HepG2 (cell line): ENCODE measurements around the gene FOXA1. TPM values are rescaled to one million over a fixed set of nuclear protein-coding genes. Genes with fewer than 3 reads are reported as not detected.

ENCODE experiments used
- ATAC-seq: fragments of 200-7000 bp; cut with Tn5 transposase; 3 replicates; pipeline ENCODE4 v1.9.1; 2020; ENCODE audit warnings: mild to moderate bottlenecking, moderate library complexity
- BruUV-seq: library from RNA; stranded (reverse); fragments of 400-500 nt; replicated peaks from 2 replicates; lab custom pipeline; 2021; lab: Mats Ljungman, UMichigan
- CTCF ChIA-PET: fragments of 300-600 bp; formaldehyde crosslinking; extraction: SDS; loops from one replicate; lab custom pipeline; 2021; ENCODE audit warnings: low total read pairs, inconsistent platforms, low intra/inter-chr PET ratio; lab: Yijun Ruan, JAX
- POLR2A ChIA-PET: fragments of 350-600 bp; sonication (Branson Sonifier 250); formaldehyde crosslinking; loops from one replicate; lab custom pipeline; 2020; ENCODE audit warnings: antibody characterized with exemption, inconsistent platforms; lab: Yijun Ruan, JAX
- DNase-seq: peaks from one replicate; pipeline ENCODE4 v3.0.0-alpha.2; 2015; ENCODE audit warnings: low spot score
- FAIRE-seq: peaks from 3 replicates; lab custom pipeline; 2011; peaks lifted over from hg19 to GRCh38; lab: Jason Lieb, UNC
- H2AFZ ChIP-seq: one replicate; pipeline ENCODE4 v1.6.1; 2011; ENCODE audit warnings: low read length, inconsistent platforms
- H3K27ac ChIP-seq: fragments of 300-600 bp; 3 replicates; pipeline ENCODE4 v1.8.0; 2011; ENCODE audit warnings: mixed run types, mild to moderate bottlenecking, mixed read lengths, low read length, inconsistent platforms; ENCODE audit not compliant: insufficient read depth; ENCODE audit errors: extremely low read length
- H3K27me3 ChIP-seq, 2 experiments: fragments of 200-600 bp in 1 of 2; 2 replicates in 1 of 2; 3 replicates in 1 of 2; pipeline versions ENCODE4 v1.6.0 to v1.8.0; 2011; ENCODE audit warnings: low read length in 2 of 2, mild to moderate bottlenecking in 2 of 2, moderate library complexity in 2 of 2, inconsistent platforms in 1 of 2; ENCODE audit not compliant: insufficient read depth in 2 of 2, control insufficient read depth in 1 of 2
- H3K36me3 ChIP-seq, 2 experiments: fragments of 200-600 bp in 1 of 2; replicated peaks in 1 of 2; 2 replicates in 1 of 2; 3 replicates in 1 of 2; pipeline versions ENCODE4 v1.5.1 to v1.8.0; 2011; ENCODE audit warnings: low read length in 2 of 2, inconsistent platforms in 1 of 2; ENCODE audit not compliant: insufficient read depth in 2 of 2, control insufficient read depth in 1 of 2
- H3K4me1 ChIP-seq: 2 replicates; pipeline ENCODE4 v1.5.1; 2012; ENCODE audit warnings: low read length, inconsistent platforms; ENCODE audit not compliant: insufficient read depth
- H3K4me2 ChIP-seq: 2 replicates; pipeline ENCODE4 v1.6.0; 2011; ENCODE audit warnings: low read depth, low read length, inconsistent platforms
- H3K4me3 ChIP-seq, 3 experiments: fragments of 200-600 bp in 1 of 3; sonication (generic), shearing (Covaris generic) in 1 of 3; replicated peaks in 1 of 3; 2 replicates each; pipeline ENCODE4 v1.5.1; 2011 to 2016; ENCODE audit warnings: low read length in 3 of 3, inconsistent platforms in 2 of 3, low read depth in 2 of 3, mild to moderate bottlenecking in 2 of 3, control low read depth in 1 of 3, mixed read lengths in 1 of 3; ENCODE audit not compliant: insufficient read depth in 1 of 3
- H3K79me2 ChIP-seq: one replicate; pipeline ENCODE4 v1.6.1; 2011; ENCODE audit warnings: low read length, inconsistent platforms; ENCODE audit not compliant: insufficient read depth
- H3K9ac ChIP-seq: 2 replicates; pipeline ENCODE4 v1.6.0; 2011; ENCODE audit warnings: mild to moderate bottlenecking, low read depth, low read length, inconsistent platforms; ENCODE audit not compliant: insufficient read depth
- H3K9me3 ChIP-seq: 2 replicates; pipeline ENCODE4 v1.5.1; 2012; ENCODE audit warnings: mild to moderate bottlenecking, low read length
- H4K20me1 ChIP-seq: 2 replicates; pipeline ENCODE4 v1.6.0; 2011; ENCODE audit warnings: inconsistent platforms, mild to moderate bottlenecking, low read length, moderate library complexity; ENCODE audit not compliant: insufficient read depth
- HNF4G ChIP-seq, 2 experiments: sonication (generic) in 1 of 2; formaldehyde crosslinking in 1 of 2; IDR thresholded peaks; 2 replicates each; pipeline versions ENCODE4 v1.4.0 to v1.6.1; 2011 to 2020; ENCODE audit warnings: borderline replicate concordance in 2 of 2, low read depth in 2 of 2, mild to moderate bottlenecking in 2 of 2, low read length in 1 of 2, missing genetic modification reagents in 1 of 2, moderate library complexity in 1 of 2
- NCOR1 ChIP-seq: fragments of 200-600 bp; sonication (generic); IDR thresholded peaks from 2 replicates; pipeline ENCODE4 v1.7.0; 2017; ENCODE audit warnings: antibody characterized with exemption, low read length, borderline replicate concordance
- SRY ChIP-seq: sonication (generic); formaldehyde crosslinking; IDR thresholded peaks from 2 replicates; pipeline ENCODE4 v1.8.0; 2022; ENCODE audit warnings: mild to moderate bottlenecking, missing genetic modification reagents
- ZKSCAN1 ChIP-seq: fragments of 150-350 bp; IDR thresholded peaks from 2 replicates; pipeline ENCODE4 v1.6.1; 2014; ENCODE audit warnings: low read length
- ZMYM4 ChIP-seq: sonication (generic); formaldehyde crosslinking; IDR thresholded peaks from 2 replicates; pipeline ENCODE4 v1.8.1; 2023; ENCODE audit warnings: mild to moderate bottlenecking, missing genetic modification reagents
- ZNF24 ChIP-seq: fragments of 450-650 bp; IDR thresholded peaks from 2 replicates; pipeline ENCODE4 v1.6.1; 2017; ENCODE audit warnings: antibody characterized with exemption, mild to moderate bottlenecking
- ZNF318 ChIP-seq: sonication (generic); formaldehyde crosslinking; IDR thresholded peaks from 2 replicates; pipeline ENCODE4 v1.4.0; 2020; ENCODE audit warnings: mild to moderate bottlenecking, missing genetic modification reagents
- ZNF446 ChIP-seq: sonication (generic); formaldehyde crosslinking; IDR thresholded peaks from 2 replicates; pipeline ENCODE4 v1.5.0; 2020; ENCODE audit warnings: mild to moderate bottlenecking, missing genetic modification reagents
- ZNF460 ChIP-seq: sonication (generic); formaldehyde crosslinking; IDR thresholded peaks from 2 replicates; pipeline ENCODE4 v1.5.1; 2020; ENCODE audit warnings: missing genetic modification reagents, mild to moderate bottlenecking, borderline replicate concordance
- WGBS: methylation state at CpG from one replicate; pipeline ENCODE4 v1.1.6; 2017; ENCODE audit warnings: low lambda C conversion rate; 5-methylcytosine and 5-hydroxymethylcytosine counted together
- in situ Hi-C: cut with HindIII; loops from 2 replicates; pipeline ENCODE4 v1.10.0; 2017; ENCODE audit warnings: low pct_unique_long_range_greater_than_20kb; ENCODE audit not compliant: extremely low pct_ligation_motif_present
- intact Hi-C: fragments of 100-400 bp; cut with micrococcal nuclease; formaldehyde crosslinking; loops from one replicate; pipeline ENCODE4 v1.10.0; 2022; ENCODE audit not compliant: unreplicated experiment
- polyA plus RNA-seq, 8 experiments: library from polyadenylated mRNA; depleted of rRNA in 3 of 8; stranded (reverse) in 7 of 8; unstranded in 1 of 8; fragments of >200 nt; fragmentation: Illumina TruSeq in 4 of 8; extraction: Trizol in 4 of 8; gene quantifications; 2 replicates each; pipeline versions ENCODE4 v1.2.1 to v1.2.3, GENCODE V29; 2011 to 2016; ENCODE audit warnings: low read depth in 4 of 8, missing spikeins in 1 of 8, mixed read lengths in 1 of 8; ENCODE audit not compliant: insufficient read depth in 1 of 8
- total RNA-seq, 5 experiments: library from RNA; depleted of rRNA; stranded (reverse); fragments of >200 nt; fragmentation: Illumina TruSeq; extraction: Trizol; gene quantifications; 2 replicates each; pipeline ENCODE4 v1.2.3, GENCODE V29; 2016; ENCODE audit warnings: low read depth in 1 of 5

FOXA1 gene
- total and polyA plus RNA-seq, 2 of the 13 experiments (the other 11 are each of a cell fraction or from before 2014, with no cell fraction given) = 43.4 to 58.6 TPM

GRCh38 chr14:37571391-37571790, 23.7 kb downstream of the FOXA1 start (continued):
- TF ChIP-seq ZNF318 (CRISPR knock-in tag) (no peak), ZNF24 (peak; percentile 66; the same call in 1 of the 2 replicates), ZKSCAN1 (peak; percentile 64; the same call in 1 of the 2 replicates)
- TF ChIP-seq, all 625 proteins: peak for 3

- DNase-seq (no peak), ATAC-seq (no peak), FAIRE-seq (no peak)
- H3K9ac ChIP-seq = no peak overlapping the region
- no peaks in the 10 kb centered on the region for H3K79me2 ChIP-seq
- H3K27me3 ChIP-seq = no peaks in the 10 kb centered on the region
- intact Hi-C loops (loop anchor here (5.0 kb wide), 1 partner anchor 102 kb away; no protein-coding TSS in a partner anchor), in situ Hi-C loops (loop anchor here (5.0 kb wide), 1 partner anchor 317 kb away; no protein-coding TSS in a partner anchor)
- H3K4me2 ChIP-seq = no peak overlapping the region
- 93% methylated on average over 7 of the region's 7 CpGs for WGBS
- ChIA-PET POLR2A (no interaction called here), CTCF (no interaction called here)
- H3K4me1 ChIP-seq = peaks cover 14% of the 10 kb centered on the region
- no peak overlapping the region for H3K27ac ChIP-seq
- no peaks in the 10 kb centered on the region for H3K9me3 ChIP-seq
- BruUV-seq = no TSS peak
- TF ChIP-seq ZMYM4 = 0 out of 2 replicates have a peak, but pooled peaks have one; percentile 20
- no peak for TF ChIP-seq ZNF446 (CRISPR knock-in tag)
- TF ChIP-seq NCOR1 = 0 out of 2 replicates have a peak, but pooled peaks have one; percentile 25
- no peak for TF ChIP-seq SRY
- TF ChIP-seq ZNF460 (CRISPR knock-in tag) = peak; percentile 69
- 0 out of 2 replicates have a peak, but pooled peaks have one; percentile 24 for TF ChIP-seq HNF4G (IDR thresholded peaks at IDR 0.05; ENCODE audit: borderline replicate concordance, low read depth, low read length)
- no peak for TF ChIP-seq HNF4G (CRISPR knock-in tag; IDR thresholded peaks at IDR 0.05; ENCODE audit: borderline replicate concordance, low read depth)
- H3K4me3 ChIP-seq = no peak overlapping the region
- no peaks in the 10 kb centered on the region for H3K36me3 ChIP-seq
- no peak overlapping the region for H2AFZ ChIP-seq
- no peaks in the 10 kb centered on the region for H4K20me1 ChIP-seq
Observed at GRCh38 chr14:37569729-37570128, 25.3 kb downstream of the FOXA1 start.
